Ovary (tissue), 3 donors: ENCODE data around the gene EBF4.

Experiments used
- EP300 ChIP-seq: sonication (generic); formaldehyde crosslinking; IDR thresholded peaks from one replicate; pipeline ENCODE4 v1.6.1; 2017; ENCODE audit warnings: antibody characterized with exemption
- TF ChIP-seq, protein P1 (sequence below), 3 donors: fragments of 450-650 bp in 2 of 3; fragments of 200-600 bp in 1 of 3; IDR thresholded peaks; one replicate each; pipeline versions ENCODE4 v1.5.1 to v1.8.0; 2016 to 2022; ENCODE audit warnings: antibody characterized with exemption in 3 of 3, mild to moderate bottlenecking in 1 of 3
- donor health status: DM: no; HTN: no; CAD: no.

DNA sequence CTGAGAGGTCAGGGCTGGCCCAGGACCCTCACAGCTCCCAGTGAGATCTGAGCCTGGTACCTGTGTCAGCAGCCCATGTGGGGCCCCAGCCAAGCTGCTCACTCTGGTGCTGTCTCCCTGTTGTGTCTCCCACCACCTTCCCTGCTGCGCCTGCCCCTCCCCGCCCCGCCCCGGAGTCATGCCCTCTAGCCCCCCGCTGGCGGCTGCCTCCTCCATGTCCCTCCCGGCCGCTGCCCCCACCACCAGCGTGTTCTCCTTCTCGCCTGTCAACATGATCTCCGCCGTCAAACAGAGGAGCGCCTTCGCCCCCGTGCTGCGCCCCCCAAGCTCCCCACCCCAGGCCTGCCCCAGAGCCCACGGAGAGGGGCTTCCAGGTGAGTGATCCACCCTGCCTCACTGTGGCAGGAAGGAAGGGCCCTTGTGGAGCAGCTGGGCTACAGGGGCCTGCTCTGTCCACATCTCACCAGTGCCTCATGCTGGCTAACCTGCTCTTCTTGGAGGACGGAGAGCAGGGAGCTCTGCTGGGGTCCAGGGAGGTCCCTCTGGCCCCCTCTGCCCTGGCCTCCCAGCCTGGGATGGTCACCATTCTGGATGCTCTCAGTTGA, 63.0 kb downstream of the EBF4 start:
- TF ChIP-seq, protein P1, sequence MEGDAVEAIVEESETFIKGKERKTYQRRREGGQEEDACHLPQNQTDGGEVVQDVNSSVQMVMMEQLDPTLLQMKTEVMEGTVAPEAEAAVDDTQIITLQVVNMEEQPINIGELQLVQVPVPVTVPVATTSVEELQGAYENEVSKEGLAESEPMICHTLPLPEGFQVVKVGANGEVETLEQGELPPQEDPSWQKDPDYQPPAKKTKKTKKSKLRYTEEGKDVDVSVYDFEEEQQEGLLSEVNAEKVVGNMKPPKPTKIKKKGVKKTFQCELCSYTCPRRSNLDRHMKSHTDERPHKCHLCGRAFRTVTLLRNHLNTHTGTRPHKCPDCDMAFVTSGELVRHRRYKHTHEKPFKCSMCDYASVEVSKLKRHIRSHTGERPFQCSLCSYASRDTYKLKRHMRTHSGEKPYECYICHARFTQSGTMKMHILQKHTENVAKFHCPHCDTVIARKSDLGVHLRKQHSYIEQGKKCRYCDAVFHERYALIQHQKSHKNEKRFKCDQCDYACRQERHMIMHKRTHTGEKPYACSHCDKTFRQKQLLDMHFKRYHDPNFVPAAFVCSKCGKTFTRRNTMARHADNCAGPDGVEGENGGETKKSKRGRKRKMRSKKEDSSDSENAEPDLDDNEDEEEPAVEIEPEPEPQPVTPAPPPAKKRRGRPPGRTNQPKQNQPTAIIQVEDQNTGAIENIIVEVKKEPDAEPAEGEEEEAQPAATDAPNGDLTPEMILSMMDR (IDR thresholded peaks at IDR 0.05), result no peak
- no peak for TF ChIP-seq EP300
